Adrenal gland (tissue), 12 donors: ENCODE data around the gene ABL1. TPM values are rescaled to one million over a fixed set of nuclear protein-coding genes. Genes with fewer than 3 reads are reported as not detected.
"Not testable (repeated sequence)": the region's sequence is repeated elsewhere in the genome, so short reads cannot be mapped to it uniquely, and the experiment has no call there.

Source experiments
- DNase-seq, 7 donors: peaks; one replicate each; pipeline ENCODE4 v3.0.0-alpha.2; 2019 to 2020
- H3K27ac ChIP-seq, 5 donors: fragments of 200-600 bp; sonication (generic) in 4 of 5; 1 replicate in 3 of 5; 2 replicates in 2 of 5; pipeline versions ENCODE4 v1.5.1 to v1.8.0; 2016 to 2020; ENCODE audit warnings: mild to moderate bottlenecking in 1 of 5
- H3K27me3 ChIP-seq: fragments of 200-600 bp; 2 replicates; pipeline ENCODE4 v1.8.0; 2021
- H3K36me3 ChIP-seq, 2 donors: fragments of 200-600 bp; replicated peaks in 1 of 2; 1 replicate in 1 of 2; 2 replicates in 1 of 2; pipeline versions ENCODE4 v1.5.1 to v1.8.0; 2018 to 2022
- H3K4me1 ChIP-seq, 2 donors: fragments of 200-600 bp; replicated peaks in 1 of 2; 1 replicate in 1 of 2; 2 replicates in 1 of 2; pipeline versions ENCODE4 v1.5.1 to v1.8.0; 2018 to 2021
- H3K4me3 ChIP-seq, 4 donors: fragments of 200-600 bp; sonication (generic) in 3 of 4; one replicate each; pipeline ENCODE4 v1.5.1; 2016 to 2018
- H3K9me3 ChIP-seq, 3 donors: fragments of 200-600 bp; sonication (generic) in 1 of 3; replicated peaks in 1 of 3; 1 replicate in 2 of 3; 2 replicates in 1 of 3; pipeline versions ENCODE4 v1.5.1 to v1.8.0; 2016 to 2021
- POLR2A ChIP-seq, 2 donors: fragments of 450-650 bp; IDR thresholded peaks; one replicate each; pipeline ENCODE4 v1.6.1; 2017; ENCODE audit warnings: antibody characterized with exemption in 2 of 2, mild to moderate bottlenecking in 2 of 2, moderate library complexity in 1 of 2
- WGBS, 4 donors: extraction: QIAGEN DNeasy Blood & Tissue Kit in 2 of 4; methylation state at CpG; one replicate each; pipeline versions ENCODE4 v1.1.5 to v1.1.7; 2013 to 2017; 5-methylcytosine and 5-hydroxymethylcytosine counted together
- intact Hi-C, 2 donors: fragments of 100-400 bp; cut with DNase I; formaldehyde crosslinking; loops; one replicate each; pipeline versions ENCODE4 v1.14.1 to v1.15.0; 2022 to 2023
- polyA plus RNA-seq, 3 donors: library from polyadenylated mRNA; stranded (reverse); fragments of 200-250 nt in 2 of 3; fragments of 350-450 nt in 1 of 3; fragmentation: Illumina TruSeq in 1 of 3; extraction: RNeasy Lipid Tissue Mini Kit (QIAGEN cat#74804) in 1 of 3; gene quantifications; one replicate each; pipeline ENCODE4 v1.2.3, GENCODE V29; 2013 to 2014
- total RNA-seq, 9 donors: library from RNA; depleted of rRNA in 4 of 9; stranded (reverse); fragments of >200 nt in 4 of 9; fragments of 120-200 nt in 1 of 9; fragmentation: NEBNext Ultra II Directional in 1 of 9; extraction: Animal tissue kit (Norgen Biotek cat#: 25700) in 1 of 9; gene quantifications; one replicate each; pipeline versions ENCODE4 v1.1.0 to v1.2.4, GENCODE V29; 2013 to 2023
- TF ChIP-seq, protein P1 (sequence below), 6 experiments: fragments of 450-650 bp in 4 of 6; fragments of 200-600 bp in 2 of 6; sonication (generic) in 1 of 6; IDR thresholded peaks; 1 replicate in 5 of 6; 2 replicates in 1 of 6; pipeline versions ENCODE4 v1.5.1 to v1.8.0; 2016 to 2021; ENCODE audit warnings: antibody characterized with exemption in 6 of 6, mild to moderate bottlenecking in 2 of 6, moderate library complexity in 1 of 6
- donor health status: healthy with polysubstance abuse.
- donor health status: Bipolar disorder and iron deficiency.
- donor health status: DM: yes; HTN: yes; CAD: no.
- donor health status: DM: no; HTN: no; CAD: no.
- donor health status: DM: no; HTN: no; CAD: no.
- donor health status: DM: yes; HTN: yes; CAD: no.

The ABL1 gene
- total and polyA plus RNA-seq, 12 donors, result 27.2 to 83.2 (median 45.7) TPM

- Histone ChIP-seq H3K4me3 (peak overlapping the region in 1 of 4 donors; percentile 37), H3K9me3 (no peaks in the 10 kb centered on the region), H3K36me3 (no peaks in the 10 kb centered on the region), H3K4me1 (peaks cover 32 to 51% of the 10 kb centered on the region in 2 donors), H3K27ac (peak overlapping the region; percentile 76 to 94 (median 90)), H3K27me3 (no peaks in the 10 kb centered on the region)
- intact Hi-C loops, result no loop called here
- TF ChIP-seq POLR2A (IDR thresholded peaks at IDR 0.05), result peak in 1 of 2 donors; percentile 55
- TF ChIP-seq, protein P1, sequence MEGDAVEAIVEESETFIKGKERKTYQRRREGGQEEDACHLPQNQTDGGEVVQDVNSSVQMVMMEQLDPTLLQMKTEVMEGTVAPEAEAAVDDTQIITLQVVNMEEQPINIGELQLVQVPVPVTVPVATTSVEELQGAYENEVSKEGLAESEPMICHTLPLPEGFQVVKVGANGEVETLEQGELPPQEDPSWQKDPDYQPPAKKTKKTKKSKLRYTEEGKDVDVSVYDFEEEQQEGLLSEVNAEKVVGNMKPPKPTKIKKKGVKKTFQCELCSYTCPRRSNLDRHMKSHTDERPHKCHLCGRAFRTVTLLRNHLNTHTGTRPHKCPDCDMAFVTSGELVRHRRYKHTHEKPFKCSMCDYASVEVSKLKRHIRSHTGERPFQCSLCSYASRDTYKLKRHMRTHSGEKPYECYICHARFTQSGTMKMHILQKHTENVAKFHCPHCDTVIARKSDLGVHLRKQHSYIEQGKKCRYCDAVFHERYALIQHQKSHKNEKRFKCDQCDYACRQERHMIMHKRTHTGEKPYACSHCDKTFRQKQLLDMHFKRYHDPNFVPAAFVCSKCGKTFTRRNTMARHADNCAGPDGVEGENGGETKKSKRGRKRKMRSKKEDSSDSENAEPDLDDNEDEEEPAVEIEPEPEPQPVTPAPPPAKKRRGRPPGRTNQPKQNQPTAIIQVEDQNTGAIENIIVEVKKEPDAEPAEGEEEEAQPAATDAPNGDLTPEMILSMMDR (IDR thresholded peaks at IDR 0.05), result no peak
- WGBS, 4 donors, result 21 to 37% (median 26%) methylated on average over 13 of the region's 13 CpGs
- DNase-seq, result peak in 6 of 7 donors; percentile 65 to 85 (median 84)
These were observed 12.5 kb downstream of the ABL1 start for GRCh38 chr9:130847306-130848217.

DNA sequence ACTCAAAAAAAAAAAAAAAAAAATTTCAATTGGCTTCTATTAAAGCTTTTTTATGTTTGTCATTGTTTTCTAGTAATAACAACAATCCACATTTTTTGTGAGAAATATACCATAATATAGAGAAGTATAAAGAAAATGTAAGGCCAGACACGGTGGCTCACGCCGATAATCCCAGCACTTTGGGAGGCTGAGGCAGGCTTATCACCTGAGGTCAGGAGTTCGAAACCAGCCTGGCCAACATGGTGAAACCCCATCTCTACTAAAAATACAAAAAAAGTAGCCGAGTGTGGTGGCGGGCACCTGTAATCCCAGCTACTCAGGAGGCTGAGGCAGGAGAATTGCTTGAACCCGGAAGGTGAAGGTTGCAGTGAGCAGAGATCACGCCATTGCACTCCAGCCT is 13.5 kb downstream of the ABL1 start:
- Histone ChIP-seq H3K27ac (peak overlapping the region; percentile 41 to 94 (median 82)), H3K4me1 (peaks cover 32 to 50% of the 10 kb centered on the region in 2 donors)
- peak in 1 of 7 donors; percentile 45 for DNase-seq
- H3K36me3 ChIP-seq, H3K9me3 ChIP-seq, intact Hi-C loops, H3K4me3 ChIP-seq, H3K27me3 ChIP-seq: not testable (repeated sequence)
- 94 to 97% (median 96%) methylated on average over 8 of the region's 8 CpGs for WGBS, 4 donors

- Histone ChIP-seq H3K9me3 (no peaks in the 10 kb centered on the region), H3K4me3 (no peak overlapping the region), H3K4me1 (peaks cover 32 to 43% of the 10 kb centered on the region in 2 donors), H3K27ac (peak overlapping the region in 2 of 5 donors; percentile 42 to 90), H3K27me3 (no peaks in the 10 kb centered on the region), H3K36me3 (peaks cover 0 to 2% of the 10 kb centered on the region in 2 donors)
- peak in 1 of 7 donors; percentile 39 for DNase-seq
- no peak for TF ChIP-seq POLR2A (IDR thresholded peaks at IDR 0.05)
- TF ChIP-seq, protein P1 (IDR thresholded peaks at IDR 0.05), result no peak
- 82 to 87% (median 84%) methylated on average over 9 of the region's 9 CpGs for WGBS, 4 donors
- intact Hi-C loops, result no loop called here
These were observed 14.3 kb downstream of the ABL1 start for GRCh38 chr9:130849356-130849755.

GRCh38 chr9:130852801-130853200 is 17.7 kb downstream of the ABL1 start:
- no peak for TF ChIP-seq POLR2A (IDR thresholded peaks at IDR 0.05)
- TF ChIP-seq, protein P1 (IDR thresholded peaks at IDR 0.05), result no peak
- H3K4me3 ChIP-seq, result no peak overlapping the region
- no peak overlapping the region for H3K27ac ChIP-seq
- DNase-seq, result peak in 1 of 7 donors; percentile 28
- 89 to 95% (median 92%) methylated on average over 7 of the region's 7 CpGs for WGBS, 4 donors
- peaks cover 6 to 13% of the 10 kb centered on the region in 2 donors for H3K4me1 ChIP-seq
- intact Hi-C loops, result no loop called here
- H3K27me3 ChIP-seq, result no peaks in the 10 kb centered on the region
- H3K9me3 ChIP-seq, result no peaks in the 10 kb centered on the region
- peaks cover 0 to 24% of the 10 kb centered on the region in 2 donors for H3K36me3 ChIP-seq
